ENCODE data around the gene IRGQ.

DNA sequence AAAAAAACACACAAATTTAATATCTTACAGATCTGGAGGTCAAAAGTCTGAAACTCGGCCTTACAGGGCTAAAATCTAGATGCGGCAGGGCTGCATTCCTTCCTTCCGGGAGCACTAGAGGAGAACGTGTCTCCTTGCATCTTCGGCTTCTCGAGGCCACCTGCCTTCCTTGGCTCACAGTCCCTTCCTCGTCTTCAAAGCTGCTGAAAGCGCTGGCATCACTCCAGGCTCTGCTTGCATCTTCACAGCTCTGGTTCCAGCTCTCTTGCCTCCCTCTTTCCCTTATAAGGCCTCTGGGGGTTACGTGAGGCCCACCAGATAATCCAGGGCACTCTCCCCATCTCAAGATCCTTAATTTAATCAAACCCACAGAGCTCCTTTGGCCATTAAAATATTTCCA is 31.1 kb downstream of the IRGQ start:
- no peak for TF ChIP-seq PRDM10 (tag by site-specific recombination; IDR thresholded peaks at IDR 0.05)
- no peak for TF ChIP-seq SETDB1 (IDR thresholded peaks at IDR 0.05; ENCODE audit: insufficient read length, low read length)
- TF ChIP-seq ZNF416 (tag by site-specific recombination; IDR thresholded peaks at IDR 0.05), result no peak
- TF ChIP-seq ZNF311 (tag by site-specific recombination; IDR thresholded peaks at IDR 0.05; ENCODE audit: borderline replicate concordance), result no peak
- no peak for TF ChIP-seq ZNF423 (tag by site-specific recombination; IDR thresholded peaks at IDR 0.05)
